Measurements from ENCODE around the gene VSTM2L.
"Not testable (repeated sequence)": the region's sequence is repeated elsewhere in the genome, so short reads cannot be mapped to it uniquely, and the experiment has no call there.

VSTM2L gene
- 0.75 reads per million for total RNA-seq

- no peak for DNase-seq
Measured at GRCh38 chr20:37902504-37903313, at the start of gene VSTM2L. Gene VSTM2L, plus strand, starts transcription at chr20:37903127. Its CDS starts 224 bp downstream, at chr20:37903351.

- DNase-seq, result no peak
Measured at GRCh38 chr20:37853823-37854375, 49.0 kb upstream of the VSTM2L start.

GRCh38 chr20:37856034-37856433 lies 46.9 kb upstream of the VSTM2L start:
- DNase-seq, result not testable (repeated sequence)

GRCh38 chr20:37856932-37857660 lies 45.8 kb upstream of the VSTM2L start:
- DNase-seq, result no peak

- DNase-seq, result no peak
Measured at GRCh38 chr20:37859406-37860171, 43.3 kb upstream of the VSTM2L start.

- DNase-seq, result no peak
Measured at GRCh38 chr20:37863289-37863688, 39.6 kb upstream of the VSTM2L start.

GRCh38 chr20:37864298-37864697 lies 38.6 kb upstream of the VSTM2L start:
- no peak for DNase-seq

GRCh38 chr20:37866051-37866450 lies 36.9 kb upstream of the VSTM2L start:
- DNase-seq, result no peak

GRCh38 chr20:37867289-37868195 lies 35.4 kb upstream of the VSTM2L start:
- DNase-seq, result no peak

- DNase-seq, result no peak
Measured at GRCh38 chr20:37868851-37869333, 34.0 kb upstream of the VSTM2L start.

- no peak for DNase-seq
Measured at GRCh38 chr20:37869334-37869861, 33.5 kb upstream of the VSTM2L start.

- DNase-seq, result no peak
Measured at GRCh38 chr20:37870294-37870693, 32.6 kb upstream of the VSTM2L start.

GRCh38 chr20:37871751-37872150 lies 31.2 kb upstream of the VSTM2L start:
- no peak for DNase-seq

- no peak for DNase-seq
Measured at GRCh38 chr20:37872161-37872560, 30.8 kb upstream of the VSTM2L start.

- DNase-seq, result no peak
Measured at GRCh38 chr20:37873884-37874283, 29.0 kb upstream of the VSTM2L start.

GRCh38 chr20:37875460-37876175 lies 27.3 kb upstream of the VSTM2L start:
- DNase-seq, result no peak

- no peak for DNase-seq
Measured at GRCh38 chr20:37876863-37877262, 26.1 kb upstream of the VSTM2L start.

- no peak for DNase-seq
Measured at GRCh38 chr20:37877832-37878772, 24.8 kb upstream of the VSTM2L start.

- no peak for DNase-seq
Measured at GRCh38 chr20:37878835-37879599, 23.9 kb upstream of the VSTM2L start.
